ENCODE data around the gene DXO. TPM values are rescaled to one million over a fixed set of nuclear protein-coding genes. Genes with fewer than 3 reads are reported as not detected.
"Not testable (repeated sequence)": the region's sequence is repeated elsewhere in the genome, so short reads cannot be mapped to it uniquely, and the experiment has no call there.

Gene DXO
- total RNA-seq (2014; rRNA removed): 19.1 and 19.5 TPM in 2 replicates
- polyA plus RNA-seq (2012): 17.2 TPM

DNA sequence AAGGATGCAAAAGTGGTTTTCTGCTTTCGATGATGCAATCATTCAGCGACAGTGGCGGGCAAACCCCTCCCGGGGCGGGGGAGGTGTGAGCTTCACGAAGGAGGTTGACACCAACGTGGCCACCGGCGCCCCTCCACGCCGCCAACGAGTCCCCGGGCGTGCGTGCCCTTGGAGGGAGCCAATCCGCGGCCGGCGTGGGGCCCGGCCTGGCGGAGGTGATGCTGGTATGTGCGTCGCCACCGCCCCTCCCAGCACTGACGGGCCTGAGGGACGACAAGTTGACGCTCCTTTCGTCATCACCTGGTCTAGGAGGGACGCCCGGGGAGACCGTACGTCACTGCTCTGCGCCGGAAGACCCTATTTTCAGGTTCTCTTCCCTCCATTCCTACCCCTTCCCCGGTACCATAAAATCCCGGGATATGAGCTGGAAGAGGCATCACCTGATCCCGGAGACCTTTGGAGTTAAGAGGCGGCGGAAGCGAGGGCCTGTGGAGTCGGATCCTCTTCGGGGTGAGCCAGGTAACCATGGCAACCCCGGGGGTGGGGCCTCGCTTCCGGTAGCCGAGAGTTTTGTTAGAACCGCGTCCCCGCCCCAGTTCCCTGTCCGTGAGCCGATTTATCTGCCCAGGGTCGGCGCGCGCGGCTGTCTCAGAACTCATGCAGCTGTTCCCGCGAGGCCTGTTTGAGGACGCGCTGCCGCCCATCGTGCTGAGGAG lies at the start of gene DXO:
DXO (minus strand) TSS at position 146 of the 716 bp plus-strand sequence. CDS start 463 bp downstream, outside the sequence.
- DNase-seq (ENCODE audit: low read depth): peak; percentile 98

DNA sequence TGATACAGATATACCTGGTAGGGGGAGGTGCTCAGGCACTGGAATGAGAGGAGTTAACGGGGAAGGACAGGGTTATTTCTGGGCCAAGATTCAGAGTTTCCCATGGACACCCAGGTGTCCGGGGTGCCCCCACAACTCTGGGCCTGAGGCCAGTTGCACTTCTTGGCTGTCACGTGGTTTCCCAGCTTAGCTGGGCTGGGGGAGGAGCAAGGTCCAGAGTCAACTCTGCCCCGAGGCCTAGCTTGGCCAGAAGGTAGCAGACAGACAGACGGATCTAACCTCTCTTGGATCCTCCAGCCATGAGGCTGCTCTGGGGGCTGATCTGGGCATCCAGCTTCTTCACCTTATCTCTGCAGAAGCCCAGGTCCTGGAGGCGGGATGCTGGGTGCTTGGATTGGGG lies 42.6 kb upstream of the DXO start, which contains the start of gene C4B:
C4B (plus strand) TSS at position 249 of the 400 bp plus-strand sequence; CDS start at position 300, 51 bp downstream.
- DNase-seq (ENCODE audit: low read depth): not testable (repeated sequence)

DNA sequence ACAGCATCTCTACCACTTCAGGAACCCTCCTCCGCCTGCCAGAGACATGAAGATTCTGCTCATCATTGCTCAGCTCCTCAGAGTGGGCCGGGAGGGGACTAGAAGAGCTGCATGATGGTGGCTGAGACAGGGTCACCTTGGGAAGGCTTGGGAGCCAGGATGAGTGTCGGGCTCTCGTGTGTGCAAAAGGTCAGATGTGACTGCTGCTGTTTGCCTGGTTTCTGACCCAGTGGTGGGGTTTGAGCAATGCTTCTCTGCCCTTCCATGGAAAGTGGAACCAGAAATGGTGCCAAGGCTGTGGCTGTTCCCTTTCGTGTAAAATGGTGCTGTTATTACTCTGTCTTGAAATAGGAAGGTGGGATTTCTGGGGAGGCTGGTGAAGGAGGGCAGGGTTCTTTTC lies 41.8 kb upstream of the DXO start:
- DNase-seq (ENCODE audit: low read depth): not testable (repeated sequence)

DNA sequence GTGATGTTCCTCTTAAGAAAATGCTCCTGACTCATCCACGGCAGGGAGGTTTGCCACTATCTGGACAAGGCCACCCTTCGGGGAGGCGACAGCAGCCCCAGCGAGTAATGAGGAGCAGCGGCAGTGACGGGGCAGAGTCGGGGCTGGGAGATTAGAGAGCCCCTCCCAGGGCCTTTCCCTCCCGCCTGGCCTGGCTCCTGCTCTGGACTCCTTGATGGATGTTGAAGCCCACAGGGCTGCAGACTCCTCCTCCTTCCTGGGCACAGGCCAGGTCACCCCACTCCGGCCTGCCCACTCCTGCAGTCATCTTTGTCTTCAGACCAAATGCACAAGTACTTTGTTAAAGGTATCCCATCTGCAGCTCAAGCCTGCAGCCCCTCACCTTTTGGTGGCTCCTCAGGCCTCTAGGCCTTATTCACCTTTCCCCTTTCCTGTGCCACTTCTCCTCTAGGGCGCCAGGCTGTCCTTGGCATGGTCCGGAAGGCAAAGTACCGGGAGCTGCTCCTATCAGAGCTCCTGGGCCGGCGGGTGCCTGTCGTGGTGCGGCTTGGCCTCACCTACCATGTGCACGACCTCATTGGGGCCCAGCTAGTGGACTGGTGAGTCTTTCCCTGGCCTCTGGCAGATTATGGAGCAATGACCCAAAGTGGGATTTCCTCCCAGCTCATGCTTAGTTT lies 41.1 kb upstream of the DXO start:
- not testable (repeated sequence) for DNase-seq (ENCODE audit: low read depth)

DNA sequence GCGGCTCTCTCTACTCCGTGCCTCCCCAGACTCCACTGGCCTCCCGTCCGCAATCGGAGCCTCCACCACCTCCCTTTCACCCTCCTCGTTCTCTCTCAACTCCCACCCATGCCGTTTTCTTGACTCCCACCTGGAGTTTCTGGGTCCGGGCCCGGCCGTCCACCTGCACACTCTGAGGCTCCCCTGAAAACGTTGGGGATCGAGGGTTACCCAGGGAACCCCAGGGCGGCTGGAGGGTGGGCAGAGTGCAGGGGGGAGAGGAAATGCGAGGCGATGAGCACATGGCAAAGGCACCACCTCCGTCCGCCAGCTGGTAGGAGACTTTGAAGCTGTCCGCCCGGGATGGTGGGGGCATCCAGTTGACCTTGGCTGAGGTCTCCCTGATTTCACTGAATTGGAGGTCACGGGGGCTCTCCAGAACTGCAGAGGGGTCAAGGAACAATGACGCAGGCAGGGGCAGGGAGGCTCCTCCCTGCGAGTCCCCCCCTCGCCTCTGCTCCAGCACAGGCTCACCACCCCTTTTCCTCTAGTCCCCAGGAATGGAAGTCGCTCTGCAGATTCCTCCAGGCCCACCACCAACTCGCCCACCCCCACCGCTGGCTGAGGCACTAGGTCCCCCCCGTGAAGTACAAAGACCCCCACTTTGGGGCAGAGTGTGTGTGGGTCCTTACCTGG lies 39.1 kb upstream of the DXO start:
- DNase-seq (ENCODE audit: low read depth): not testable (repeated sequence)

DNA sequence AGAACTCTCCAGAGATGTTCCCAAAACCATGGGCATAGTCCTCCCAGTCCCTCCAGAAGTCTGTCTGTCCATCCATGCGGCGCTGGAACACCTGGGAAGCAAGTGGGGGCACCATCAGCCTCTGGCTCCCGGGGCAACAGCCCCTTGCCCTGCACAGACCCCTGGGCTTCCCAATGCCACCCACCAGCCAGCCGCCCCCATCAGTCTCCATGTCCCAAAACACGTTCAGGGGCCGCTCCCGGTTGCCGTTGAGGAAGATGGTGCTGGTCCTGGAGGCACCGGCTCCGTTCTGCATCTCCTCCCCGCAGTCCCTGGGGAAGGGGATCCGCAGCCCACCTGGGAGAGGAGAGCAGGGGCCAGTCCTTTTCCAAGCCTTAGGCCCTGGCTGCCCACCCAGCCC lies 37.6 kb upstream of the DXO start:
- not testable (repeated sequence) for DNase-seq (ENCODE audit: low read depth)

DNA sequence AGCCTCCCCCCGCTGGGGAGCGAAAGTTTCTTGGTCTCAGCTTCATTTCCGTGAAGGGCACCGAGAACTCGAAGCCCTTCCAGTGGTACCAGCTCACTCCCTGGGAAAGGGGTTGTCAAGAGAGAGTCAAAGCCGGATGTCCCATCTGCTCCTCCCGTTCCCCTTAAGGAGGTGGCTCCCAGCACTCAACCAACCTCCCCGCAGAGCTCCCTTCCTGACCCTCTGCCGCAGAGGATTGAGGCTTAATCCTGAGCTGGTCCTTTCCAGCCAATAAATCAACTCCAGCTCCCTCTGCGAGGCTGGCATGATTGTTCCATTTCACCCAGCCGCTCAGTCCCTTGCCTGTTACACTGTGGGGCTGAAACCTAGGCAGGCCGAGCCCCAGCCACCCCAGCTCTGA lies 36.7 kb upstream of the DXO start:
- DNase-seq (ENCODE audit: low read depth): not testable (repeated sequence)

DNA sequence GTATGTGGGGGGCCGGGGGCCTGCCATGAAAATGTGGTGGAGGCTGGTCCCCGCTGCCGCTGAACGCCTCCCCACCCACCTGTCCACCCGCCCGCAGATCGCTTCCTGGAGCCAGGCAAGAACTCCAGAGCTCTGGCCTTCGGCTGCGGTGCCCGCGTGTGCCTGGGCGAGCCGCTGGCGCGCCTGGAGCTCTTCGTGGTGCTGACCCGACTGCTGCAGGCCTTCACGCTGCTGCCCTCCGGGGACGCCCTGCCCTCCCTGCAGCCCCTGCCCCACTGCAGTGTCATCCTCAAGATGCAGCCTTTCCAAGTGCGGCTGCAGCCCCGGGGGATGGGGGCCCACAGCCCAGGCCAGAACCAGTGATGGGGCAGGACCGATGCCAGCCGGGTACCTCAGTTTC lies 36.1 kb upstream of the DXO start:
- DNase-seq (ENCODE audit: low read depth): not testable (repeated sequence)

DNA sequence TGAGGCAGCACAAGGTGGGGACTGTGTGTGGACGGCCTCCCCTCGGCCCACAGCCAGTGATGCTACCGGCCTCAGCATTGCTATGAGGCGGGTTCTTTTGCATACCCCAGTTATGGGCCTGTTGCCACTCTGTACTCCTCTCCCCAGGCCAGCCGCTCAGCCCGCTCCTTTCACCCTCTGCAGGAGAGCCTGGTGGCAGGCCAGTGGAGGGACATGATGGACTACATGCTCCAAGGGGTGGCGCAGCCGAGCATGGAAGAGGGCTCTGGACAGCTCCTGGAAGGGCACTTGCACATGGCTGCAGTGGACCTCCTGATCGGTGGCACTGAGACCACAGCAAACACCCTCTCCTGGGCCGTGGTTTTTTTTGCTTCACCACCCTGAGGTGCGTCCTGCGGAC lies 35.1 kb upstream of the DXO start:
- DNase-seq (ENCODE audit: low read depth): not testable (repeated sequence)

DNA sequence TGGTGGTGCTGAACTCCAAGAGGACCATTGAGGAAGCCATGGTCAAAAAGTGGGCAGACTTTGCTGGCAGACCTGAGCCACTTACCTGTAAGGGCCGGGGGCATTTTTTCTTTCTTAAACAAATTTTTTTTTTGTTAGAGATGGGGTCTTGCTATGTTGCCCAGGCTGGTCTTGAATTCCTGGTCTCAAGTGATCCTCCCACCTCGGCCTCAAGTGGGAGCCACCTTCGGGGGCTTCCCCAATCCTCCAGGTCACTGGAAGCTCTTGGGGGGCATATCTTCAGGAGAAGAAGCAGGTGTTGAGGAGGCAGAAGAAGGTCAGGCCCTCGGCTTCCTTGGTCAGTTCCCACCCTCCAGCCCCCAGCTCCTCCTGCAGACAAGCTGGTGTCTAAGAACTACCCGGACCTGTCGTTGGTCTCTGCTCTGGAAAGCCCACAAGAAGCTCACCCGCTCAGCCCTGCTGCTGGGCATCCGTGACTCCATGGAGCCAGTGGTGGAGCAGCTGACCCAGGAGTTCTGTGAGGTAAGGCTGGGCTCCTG lies 34.1 kb upstream of the DXO start:
- not testable (repeated sequence) for DNase-seq (ENCODE audit: low read depth)

DNA sequence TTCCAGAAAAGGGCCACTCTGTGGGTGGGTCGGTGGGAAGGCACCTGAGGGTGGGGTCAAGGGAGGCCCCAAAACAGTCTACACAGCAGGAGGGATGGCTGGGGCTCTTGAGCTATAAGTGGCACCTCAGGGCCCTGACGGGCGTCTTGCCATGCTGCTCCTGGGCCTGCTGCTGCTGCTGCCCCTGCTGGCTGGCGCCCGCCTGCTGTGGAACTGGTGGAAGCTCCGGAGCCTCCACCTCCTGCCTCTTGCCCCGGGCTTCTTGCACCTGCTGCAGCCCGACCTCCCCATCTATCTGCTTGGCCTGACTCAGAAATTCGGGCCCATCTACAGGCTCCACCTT lies 33.6 kb upstream of the DXO start:
- not testable (repeated sequence) for DNase-seq (ENCODE audit: low read depth)

DNA sequence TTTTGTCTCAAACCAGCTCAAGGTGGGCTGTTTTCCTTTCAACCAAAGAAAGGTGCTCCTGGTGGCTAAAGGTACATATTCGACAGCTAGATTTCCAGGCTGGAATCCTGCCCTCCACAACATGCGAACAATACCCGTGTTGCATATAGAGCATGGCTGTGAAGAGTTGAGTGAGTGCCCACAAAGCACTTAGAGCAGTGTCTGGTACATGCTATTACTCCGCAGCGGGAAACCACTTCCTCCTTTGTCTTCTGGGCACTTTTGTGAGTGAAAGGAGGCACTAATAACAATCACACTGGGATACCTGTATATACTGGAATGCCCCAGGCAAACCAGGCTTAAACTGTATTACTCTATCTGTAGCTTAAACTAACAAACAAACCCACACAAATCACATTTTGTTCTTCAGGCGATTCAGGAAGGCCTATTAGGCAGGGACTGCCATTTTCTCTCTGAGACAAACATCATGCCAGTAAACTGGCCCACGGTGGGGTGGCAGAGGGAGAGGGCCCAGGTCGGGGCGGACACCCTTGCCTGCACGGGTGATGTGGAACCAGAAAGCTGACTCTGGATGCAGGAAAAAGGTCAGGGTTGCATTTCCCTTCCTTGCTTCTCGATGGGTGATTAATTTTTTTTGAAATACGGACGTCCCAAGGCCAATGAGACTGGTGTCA lies 33.1 kb upstream of the DXO start:
- not testable (repeated sequence) for DNase-seq (ENCODE audit: low read depth)

DNA sequence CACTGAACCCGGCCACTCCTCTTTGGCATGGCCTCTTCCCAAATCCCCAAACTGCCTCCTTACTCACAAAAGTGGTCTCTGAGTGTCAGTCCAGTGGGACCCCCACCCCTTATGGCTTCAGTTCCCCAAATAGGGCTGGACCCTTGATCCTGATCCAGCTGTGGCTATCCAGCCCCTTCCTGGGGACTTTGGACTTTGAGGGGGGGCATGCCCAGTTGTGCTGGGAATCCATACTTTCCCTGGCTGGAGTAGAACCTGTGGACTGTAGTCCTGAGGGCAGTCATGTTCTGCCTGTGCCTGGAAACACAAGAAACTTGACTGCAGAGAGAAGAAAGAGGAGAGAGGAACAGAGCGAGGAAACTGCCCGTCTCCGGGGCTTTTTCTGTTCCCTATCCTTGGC lies 32.5 kb upstream of the DXO start:
- not testable (repeated sequence) for DNase-seq (ENCODE audit: low read depth)

DNA sequence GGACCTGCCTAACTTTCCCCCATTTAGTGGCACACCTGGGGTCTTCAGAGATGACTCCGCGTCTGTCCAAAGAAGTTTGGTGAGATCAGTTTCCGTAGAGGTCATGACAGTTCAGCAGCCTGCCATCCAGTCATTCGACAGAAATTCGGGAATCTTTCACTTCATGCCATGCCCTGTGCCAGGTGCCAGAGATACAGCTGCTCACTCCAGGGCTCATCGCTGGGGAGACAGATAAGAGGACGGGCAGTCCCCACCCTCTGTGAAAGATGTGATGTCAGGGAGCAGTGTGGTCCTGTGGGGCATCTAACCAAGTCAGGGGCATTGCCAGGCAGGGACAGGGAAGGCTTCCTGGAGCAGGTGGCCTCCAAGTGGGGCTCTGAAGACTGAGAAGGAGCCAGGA lies 31.4 kb upstream of the DXO start:
- not testable (repeated sequence) for DNase-seq (ENCODE audit: low read depth)

DNA sequence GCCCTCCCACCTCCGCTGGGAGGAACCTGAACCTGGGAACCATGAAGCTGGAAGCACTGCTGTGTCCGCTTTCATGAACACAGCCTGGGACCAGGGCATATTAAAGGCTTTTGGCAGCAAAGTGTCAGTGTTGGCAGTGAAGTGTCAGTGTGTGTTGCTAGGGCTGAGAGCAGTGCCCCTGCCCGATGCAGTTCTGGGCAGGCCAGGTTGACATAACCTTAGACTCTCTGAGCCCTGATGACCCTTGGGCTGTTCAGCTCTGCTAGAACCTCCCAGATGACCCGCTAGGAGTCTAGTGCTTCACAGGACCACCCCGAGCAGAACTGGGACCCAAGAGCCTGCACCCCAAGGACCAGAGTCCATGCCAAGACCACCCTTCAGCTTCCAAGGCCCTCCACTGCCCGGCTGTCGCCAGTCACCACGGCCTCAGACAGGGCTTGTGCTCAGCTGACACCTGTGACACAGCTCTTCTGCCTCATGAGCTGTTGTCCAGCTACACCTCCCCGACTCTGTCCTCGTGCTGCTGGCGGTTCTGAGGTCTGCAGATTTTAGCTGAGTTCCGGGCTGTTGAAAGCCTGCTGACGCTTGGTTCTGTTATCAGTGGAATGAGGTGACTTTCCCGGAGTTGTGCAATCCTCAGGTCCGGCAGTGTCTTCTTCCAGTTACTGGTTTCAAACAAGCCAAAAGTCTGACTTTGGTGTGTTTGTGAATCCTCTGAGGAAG lies 30.8 kb upstream of the DXO start:
- not testable (repeated sequence) for DNase-seq (ENCODE audit: low read depth)

DNA sequence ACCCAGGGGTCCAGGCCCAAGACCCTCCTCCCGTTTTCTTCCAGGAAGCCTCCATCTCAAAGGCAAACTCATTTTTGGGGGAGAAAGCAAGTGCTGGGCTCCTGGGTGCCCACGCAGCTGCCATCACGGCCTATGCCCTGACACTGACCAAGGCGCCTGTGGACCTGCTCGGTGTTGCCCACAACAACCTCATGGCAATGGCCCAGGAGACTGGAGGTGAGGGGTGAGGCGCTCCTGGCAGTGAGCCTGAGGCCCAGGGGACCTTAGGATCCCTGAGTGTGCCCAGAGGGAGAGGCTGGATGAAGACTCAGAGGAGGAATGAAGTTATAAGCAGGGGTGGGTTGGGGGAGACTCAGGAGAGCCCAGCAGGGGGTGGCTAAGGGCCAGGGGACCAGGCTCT lies 24.4 kb upstream of the DXO start:
- DNase-seq (ENCODE audit: low read depth): not testable (repeated sequence)

DNA sequence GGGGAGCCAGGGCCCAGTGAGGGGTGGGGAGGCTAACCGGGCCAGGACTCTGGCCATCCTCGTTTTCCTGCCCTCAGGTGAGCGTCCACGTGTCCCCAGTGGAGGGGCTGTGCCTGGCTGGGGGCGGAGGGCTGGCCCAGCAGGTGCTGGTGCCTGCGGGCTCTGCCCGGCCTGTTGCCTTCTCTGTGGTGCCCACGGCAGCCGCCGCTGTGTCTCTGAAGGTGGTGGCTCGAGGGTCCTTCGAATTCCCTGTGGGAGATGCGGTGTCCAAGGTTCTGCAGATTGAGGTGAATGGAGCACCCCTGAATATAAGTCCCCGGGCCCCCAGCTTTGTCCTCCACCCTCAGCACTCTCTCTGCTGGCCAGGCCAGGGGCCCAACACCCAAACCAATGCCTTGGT lies 22.5 kb upstream of the DXO start:
- not testable (repeated sequence) for DNase-seq (ENCODE audit: low read depth)

DNA sequence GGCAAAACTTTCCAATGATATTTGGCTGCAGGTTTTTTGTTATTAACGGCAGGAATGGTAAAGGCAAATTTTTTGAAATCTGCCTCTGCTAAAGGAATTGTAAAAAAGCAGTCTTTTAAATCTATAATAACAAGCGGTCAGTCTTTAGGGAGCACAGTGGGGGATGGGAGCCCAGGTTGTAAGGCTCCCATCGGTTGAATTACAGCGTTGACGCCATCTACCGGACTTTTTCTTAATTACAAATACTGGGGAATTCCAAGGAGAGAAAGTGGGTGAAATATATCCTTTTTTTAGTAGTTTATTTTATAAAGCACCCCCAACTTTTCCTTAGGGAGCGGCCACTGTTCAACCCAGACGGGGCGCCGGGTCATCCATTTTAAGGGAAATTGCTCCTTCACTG lies 17.4 kb upstream of the DXO start:
- DNase-seq (ENCODE audit: low read depth): not testable (repeated sequence)

DNA sequence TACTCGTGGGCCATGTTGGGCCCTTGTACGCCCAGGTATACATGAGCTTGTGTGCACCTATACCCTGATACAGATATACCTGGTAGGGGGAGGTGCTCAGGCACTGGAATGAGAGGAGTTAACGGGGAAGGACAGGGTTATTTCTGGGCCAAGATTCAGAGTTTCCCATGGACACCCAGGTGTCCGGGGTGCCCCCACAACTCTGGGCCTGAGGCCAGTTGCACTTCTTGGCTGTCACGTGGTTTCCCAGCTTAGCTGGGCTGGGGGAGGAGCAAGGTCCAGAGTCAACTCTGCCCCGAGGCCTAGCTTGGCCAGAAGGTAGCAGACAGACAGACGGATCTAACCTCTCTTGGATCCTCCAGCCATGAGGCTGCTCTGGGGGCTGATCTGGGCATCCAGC lies 9.8 kb upstream of the DXO start, which contains the start of gene C4A:
C4A (plus strand) TSS at position 314 of the 400 bp plus-strand sequence; CDS start at position 365, 51 bp downstream.
- not testable (repeated sequence) for DNase-seq (ENCODE audit: low read depth)

DNA sequence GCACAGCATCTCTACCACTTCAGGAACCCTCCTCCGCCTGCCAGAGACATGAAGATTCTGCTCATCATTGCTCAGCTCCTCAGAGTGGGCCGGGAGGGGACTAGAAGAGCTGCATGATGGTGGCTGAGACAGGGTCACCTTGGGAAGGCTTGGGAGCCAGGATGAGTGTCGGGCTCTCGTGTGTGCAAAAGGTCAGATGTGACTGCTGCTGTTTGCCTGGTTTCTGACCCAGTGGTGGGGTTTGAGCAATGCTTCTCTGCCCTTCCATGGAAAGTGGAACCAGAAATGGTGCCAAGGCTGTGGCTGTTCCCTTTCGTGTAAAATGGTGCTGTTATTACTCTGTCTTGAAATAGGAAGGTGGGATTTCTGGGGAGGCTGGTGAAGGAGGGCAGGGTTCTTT lies 9.1 kb upstream of the DXO start:
- not testable (repeated sequence) for DNase-seq (ENCODE audit: low read depth)

All from LHCN-M2 (cell line).